DOHH2 (cell line): ENCODE data around the gene GNG4.

Experiments used
- H3F3A ChIP-seq: fragments of 200-600 bp; sonication (generic), shearing (Covaris generic); 2 replicates; pipeline ENCODE4 v1.6.0; 2016; ENCODE audit warnings: antibody characterized with exemption, mild to moderate bottlenecking; ENCODE audit not compliant: control insufficient read depth, insufficient read depth
- H3K27ac ChIP-seq: fragments of 200-600 bp; sonication (generic); 2 replicates; pipeline ENCODE4 v1.5.1; 2014; ENCODE audit warnings: low read depth, mild to moderate bottlenecking, low read length, moderate library complexity
- H3K27me3 ChIP-seq: fragments of 200-600 bp; sonication (generic); 2 replicates; pipeline ENCODE4 v1.6.1; 2014; ENCODE audit warnings: mild to moderate bottlenecking, low read length, mixed read lengths; ENCODE audit not compliant: control insufficient read depth
- H3K36me3 ChIP-seq: fragments of 200-600 bp; sonication (generic); 2 replicates; pipeline ENCODE4 v1.6.1; 2014; ENCODE audit warnings: mild to moderate bottlenecking, low read length, moderate library complexity, mixed read lengths; ENCODE audit not compliant: control insufficient read depth
- H3K4me1 ChIP-seq: fragments of 200-600 bp; sonication (generic); 2 replicates; pipeline ENCODE4 v1.6.1; 2014; ENCODE audit warnings: mild to moderate bottlenecking, low read length, mixed read lengths; ENCODE audit not compliant: control insufficient read depth
- H3K4me2 ChIP-seq: fragments of 200-600 bp; sonication (generic); 2 replicates; pipeline ENCODE4 v1.6.0; 2014; ENCODE audit warnings: mild to moderate bottlenecking, low read length, moderate library complexity
- H3K4me3 ChIP-seq: fragments of 200-600 bp; sonication (generic); 2 replicates; pipeline ENCODE4 v1.5.1; 2014; ENCODE audit warnings: mild to moderate bottlenecking, low read length, mixed read lengths
- H3K79me2 ChIP-seq: fragments of 200-600 bp; sonication (generic); 2 replicates; pipeline ENCODE4 v1.6.1; 2014; ENCODE audit warnings: mild to moderate bottlenecking, low read length, mixed read lengths; ENCODE audit not compliant: control insufficient read depth
- H3K9me2 ChIP-seq: fragments of 200-600 bp; sonication (generic); replicated peaks from 2 replicates; pipeline ENCODE4 v1.6.1; 2014; ENCODE audit warnings: mild to moderate bottlenecking, low read length, mixed read lengths; ENCODE audit not compliant: control insufficient read depth
- H3K9me3 ChIP-seq: fragments of 200-600 bp; sonication (generic); 2 replicates; pipeline ENCODE4 v1.6.1; 2014; ENCODE audit warnings: antibody characterized with exemption, low read length, mixed read lengths; ENCODE audit not compliant: control insufficient read depth, insufficient read depth
- H4K20me1 ChIP-seq: fragments of 200-600 bp; sonication (generic); 2 replicates; pipeline ENCODE4 v1.6.0; 2014; ENCODE audit warnings: low read depth, mild to moderate bottlenecking, antibody characterized with exemption, low read length, moderate library complexity; ENCODE audit not compliant: control insufficient read depth, insufficient read depth
- CTCF ChIP-seq: fragments of 200-600 bp; sonication (generic); IDR thresholded peaks from one replicate; pipeline ENCODE4 v1.5.1; 2014; ENCODE audit warnings: antibody characterized with exemption, mild to moderate bottlenecking, low read depth, low read length; ENCODE audit not compliant: poor library complexity, severe bottlenecking
- EZH2phosphoT487 ChIP-seq: fragments of 200-600 bp; sonication (generic); IDR thresholded peaks from 2 replicates; pipeline ENCODE4 v1.6.1; 2017; ENCODE audit warnings: borderline replicate concordance, mild to moderate bottlenecking, antibody characterized with exemption, low read length, moderate library complexity, mixed read lengths

Gene GNG4

DNA sequence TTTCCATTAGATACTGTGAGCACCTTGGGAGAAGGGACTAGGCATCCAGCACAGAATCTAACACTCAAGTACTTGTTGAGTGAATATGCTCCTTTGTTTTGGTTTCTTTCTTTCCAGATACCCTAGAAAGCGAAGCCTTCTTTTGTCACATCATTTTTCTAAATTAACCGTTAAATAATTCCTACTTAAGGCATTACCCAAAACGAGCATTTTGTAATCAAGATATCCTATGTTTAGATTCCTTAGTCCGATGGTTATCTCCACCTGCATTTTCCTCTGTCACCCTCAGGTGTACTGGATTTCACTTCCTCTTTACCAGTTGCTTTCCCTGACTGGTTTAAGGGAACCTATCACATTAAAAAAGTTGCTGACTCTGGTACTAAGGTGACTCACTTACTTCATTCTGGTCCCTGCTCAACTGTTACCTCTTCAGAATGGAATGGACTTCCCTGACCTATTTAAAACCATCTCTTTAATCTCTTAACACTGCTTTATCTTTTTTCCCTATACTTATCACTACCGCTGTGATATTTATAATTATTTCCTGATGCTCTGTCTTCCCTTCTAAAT lies 148.5 kb downstream of the GNG4 start:
- H3K9me3 ChIP-seq, result no peaks in the 10 kb centered on the region
- H3K27ac ChIP-seq, result no peak overlapping the region
- no peaks in the 10 kb centered on the region for H3K27me3 ChIP-seq
- H3K4me2 ChIP-seq, result no peak overlapping the region
- H3K4me3 ChIP-seq, result no peak overlapping the region
- H3K9me2 ChIP-seq, result no peaks in the 10 kb centered on the region
- H3K79me2 ChIP-seq, result peaks cover 70% of the 10 kb centered on the region
- no peak for TF ChIP-seq CTCF
- TF ChIP-seq EZH2phosphoT487, result no peak
- peaks cover 4% of the 10 kb centered on the region for H4K20me1 ChIP-seq
- H3K36me3 ChIP-seq, result 0 out of 2 replicates have a peak, but pooled peaks cover 3% of the 10 kb centered on the region
- peaks cover 5% of the 10 kb centered on the region for H3F3A ChIP-seq
- peaks cover 15% of the 10 kb centered on the region for H3K4me1 ChIP-seq
